22Rv1 (cell line): Measurements from ENCODE around the gene IRF2BPL.

Source experiments
- ZFX ChIP-seq: fragments of 450-650 bp; IDR thresholded peaks from 2 replicates; pipeline ENCODE4 v1.6.1; 2017; ENCODE audit warnings: antibody characterized with exemption, borderline replicate concordance
- TF ChIP-seq, protein P1 (sequence below): fragments of 450-650 bp; IDR thresholded peaks from 2 replicates; pipeline ENCODE4 v1.5.1; 2017; ENCODE audit warnings: mild to moderate bottlenecking

DNA sequence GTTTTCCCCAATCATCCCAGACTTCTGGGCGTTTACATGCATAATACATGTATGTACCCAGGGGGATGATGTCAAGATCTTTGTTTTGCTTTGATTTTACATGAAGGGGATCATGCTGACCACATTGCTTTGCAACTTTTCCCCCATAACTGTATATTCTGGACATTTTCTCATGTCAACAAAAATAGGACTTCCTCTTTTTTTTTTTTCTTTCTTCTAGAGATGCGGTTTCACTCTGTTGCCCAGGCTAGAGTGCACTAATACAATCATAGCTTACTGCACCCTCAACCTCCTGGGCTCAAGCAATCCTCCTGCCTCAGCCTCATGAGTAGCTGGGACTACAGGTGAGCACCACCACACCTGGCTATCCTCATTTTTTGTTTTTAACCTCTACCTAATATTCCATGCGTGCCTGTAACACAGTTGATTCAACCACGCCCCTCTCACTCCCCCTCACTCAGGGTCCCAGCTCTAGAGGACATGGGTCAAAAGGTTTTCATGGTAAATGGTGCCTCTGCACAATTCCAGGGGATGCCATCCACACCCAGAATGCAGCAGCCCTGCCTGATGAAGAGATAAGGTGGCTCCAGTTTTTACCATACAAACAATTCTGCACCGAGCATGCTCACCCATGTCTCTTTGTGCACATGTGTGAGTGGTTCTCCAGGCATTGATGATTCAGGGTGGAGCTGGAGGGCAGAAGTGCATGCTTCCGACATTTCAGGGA, 37.5 kb upstream of the IRF2BPL start:
- TF ChIP-seq, protein P1, sequence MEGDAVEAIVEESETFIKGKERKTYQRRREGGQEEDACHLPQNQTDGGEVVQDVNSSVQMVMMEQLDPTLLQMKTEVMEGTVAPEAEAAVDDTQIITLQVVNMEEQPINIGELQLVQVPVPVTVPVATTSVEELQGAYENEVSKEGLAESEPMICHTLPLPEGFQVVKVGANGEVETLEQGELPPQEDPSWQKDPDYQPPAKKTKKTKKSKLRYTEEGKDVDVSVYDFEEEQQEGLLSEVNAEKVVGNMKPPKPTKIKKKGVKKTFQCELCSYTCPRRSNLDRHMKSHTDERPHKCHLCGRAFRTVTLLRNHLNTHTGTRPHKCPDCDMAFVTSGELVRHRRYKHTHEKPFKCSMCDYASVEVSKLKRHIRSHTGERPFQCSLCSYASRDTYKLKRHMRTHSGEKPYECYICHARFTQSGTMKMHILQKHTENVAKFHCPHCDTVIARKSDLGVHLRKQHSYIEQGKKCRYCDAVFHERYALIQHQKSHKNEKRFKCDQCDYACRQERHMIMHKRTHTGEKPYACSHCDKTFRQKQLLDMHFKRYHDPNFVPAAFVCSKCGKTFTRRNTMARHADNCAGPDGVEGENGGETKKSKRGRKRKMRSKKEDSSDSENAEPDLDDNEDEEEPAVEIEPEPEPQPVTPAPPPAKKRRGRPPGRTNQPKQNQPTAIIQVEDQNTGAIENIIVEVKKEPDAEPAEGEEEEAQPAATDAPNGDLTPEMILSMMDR, result no peak
- TF ChIP-seq ZFX, result no peak
